SK-N-SH (cell line): ENCODE measurements around the gene SLC25A21. TPM values are rescaled to one million over a fixed set of nuclear protein-coding genes. Genes with fewer than 3 reads are reported as not detected.

Experiments
- CTCF ChIA-PET: fragments of 300-600, 350-600 bp; formaldehyde crosslinking; extraction: SDS; loops from one replicate; lab custom pipeline; 2021; lab: Yijun Ruan, JAX
- POLR2A ChIA-PET: fragments of 350-600 bp; sonication (Branson Sonifier 250); formaldehyde crosslinking; extraction: SDS; loops from one replicate; lab custom pipeline; 2020; ENCODE audit warnings: antibody characterized with exemption, inconsistent platforms; lab: Yijun Ruan, JAX
- DNase-seq: peaks from one replicate; pipeline ENCODE4 v3.0.0; 2012
- H2AFZ ChIP-seq: fragments of 200-600 bp; sonication (generic); 2 replicates; pipeline ENCODE4 v1.8.1; 2016; ENCODE audit warnings: antibody characterized with exemption, mild to moderate bottlenecking, low read depth
- H3F3A ChIP-seq: fragments of 200-600 bp; sonication (generic); replicated peaks from 2 replicates; pipeline ENCODE3; 2016; ENCODE audit warnings: antibody characterized with exemption, mild to moderate bottlenecking; ENCODE audit not compliant: insufficient read depth
- H3K27ac ChIP-seq, 2 experiments: fragments of 200-500 bp in 1 of 2; fragments of 200-600 bp in 1 of 2; sonication (Bioruptor generic) in 1 of 2; sonication (generic), shearing (Covaris generic) in 1 of 2; 2 replicates each; pipeline versions ENCODE4 v1.5.1 to v1.6.1; 2014 to 2016; ENCODE audit warnings: low read depth in 2 of 2, inconsistent platforms in 1 of 2, low read length in 1 of 2, mild to moderate bottlenecking in 1 of 2, mixed read lengths in 1 of 2
- H3K27me3 ChIP-seq: fragments of 200-600 bp; sonication (generic), shearing (Covaris generic); 2 replicates; pipeline ENCODE4 v1.6.1; 2016; ENCODE audit warnings: mixed run types; ENCODE audit not compliant: insufficient read depth
- H3K36me3 ChIP-seq, 2 experiments: fragments of 200-500 bp in 1 of 2; fragments of 200-600 bp in 1 of 2; sonication (Bioruptor generic) in 1 of 2; sonication (generic) in 1 of 2; replicated peaks in 1 of 2; 2 replicates each; pipeline versions ENCODE3 to v1.5.1; 2014 to 2016; ENCODE audit warnings: low read length in 1 of 2, mild to moderate bottlenecking in 1 of 2; ENCODE audit not compliant: insufficient read depth in 2 of 2, control insufficient read depth in 1 of 2
- H3K4me1 ChIP-seq, 2 experiments: fragments of 200-500 bp in 1 of 2; fragments of 200-600 bp in 1 of 2; sonication (Bioruptor generic) in 1 of 2; sonication (generic), shearing (Covaris generic) in 1 of 2; 2 replicates each; pipeline versions ENCODE4 v1.5.1 to v1.6.1; 2014 to 2016; ENCODE audit warnings: low read depth in 1 of 2, low read length in 1 of 2, mixed run types in 1 of 2; ENCODE audit not compliant: insufficient read depth in 2 of 2, control insufficient read depth in 1 of 2
- H3K4me2 ChIP-seq: fragments of 200-600 bp; sonication (generic), shearing (Covaris generic); 2 replicates; pipeline ENCODE4 v1.6.1; 2017; ENCODE audit warnings: mixed run types
- H3K4me3 ChIP-seq, 2 experiments: fragments of 200-500 bp in 1 of 2; fragments of 200-600 bp in 1 of 2; sonication (Bioruptor generic) in 1 of 2; sonication (generic), shearing (Covaris generic) in 1 of 2; 2 replicates each; pipeline versions ENCODE4 v1.5.1 to v1.8.1; 2014 to 2016; ENCODE audit warnings: low read depth in 2 of 2, inconsistent platforms in 1 of 2, low read length in 1 of 2, mild to moderate bottlenecking in 1 of 2, mixed read lengths in 1 of 2, moderate library complexity in 1 of 2
- H3K79me2 ChIP-seq: fragments of 200-600 bp; sonication (generic); 2 replicates; pipeline ENCODE4 v1.8.1; 2017; ENCODE audit warnings: mild to moderate bottlenecking; ENCODE audit not compliant: insufficient read depth
- H3K9ac ChIP-seq: fragments of 200-600 bp; sonication (generic); 2 replicates; pipeline ENCODE4 v1.6.1; 2017; ENCODE audit warnings: mixed run types
- H3K9me2 ChIP-seq: fragments of 200-600 bp; sonication (generic); 2 replicates; pipeline ENCODE4 v1.6.1; 2017; ENCODE audit warnings: mixed run types
- H3K9me3 ChIP-seq: fragments of 200-600 bp; sonication (generic); 2 replicates; pipeline ENCODE4 v1.6.1; 2017; ENCODE audit warnings: mixed run types, mild to moderate bottlenecking, moderate library complexity
- H4K20me1 ChIP-seq: fragments of 200-600 bp; sonication (generic); 2 replicates; pipeline ENCODE4 v1.6.1; 2017; ENCODE audit warnings: mild to moderate bottlenecking, mixed run types; ENCODE audit not compliant: insufficient read depth
- EP300 ChIP-seq, 2 experiments: IDR thresholded peaks; 2 replicates each; pipeline versions ENCODE4 v1.4.0 to v1.6.1; 2012; ENCODE audit warnings: borderline replicate concordance in 1 of 2, low read depth in 1 of 2, low read length in 1 of 2
- EZH2phosphoT487 ChIP-seq: fragments of 200-600 bp; sonication (generic); IDR thresholded peaks from 2 replicates; pipeline ENCODE4 v1.6.1; 2017; ENCODE audit warnings: low read depth, mixed run types, mild to moderate bottlenecking, antibody characterized with exemption, moderate library complexity, borderline replicate concordance
- FOSL2 ChIP-seq: IDR thresholded peaks from 2 replicates; pipeline ENCODE4 v1.4.0; 2012; ENCODE audit warnings: low read depth, mild to moderate bottlenecking, moderate library complexity, borderline replicate concordance
- FOXM1 ChIP-seq: IDR thresholded peaks from 2 replicates; pipeline ENCODE4 v1.4.0; 2012; ENCODE audit warnings: low read depth, mild to moderate bottlenecking
- GABPA ChIP-seq: IDR thresholded peaks from 2 replicates; pipeline ENCODE4 v1.4.0; 2012; ENCODE audit warnings: low read depth, mild to moderate bottlenecking
- GATA2 ChIP-seq: sonication (generic); formaldehyde crosslinking; IDR thresholded peaks from 2 replicates; pipeline ENCODE4 v1.5.0; 2020; ENCODE audit warnings: mild to moderate bottlenecking, missing genetic modification reagents
- MAX ChIP-seq: IDR thresholded peaks from 2 replicates; pipeline ENCODE4 v1.4.0; 2012; ENCODE audit warnings: low read depth
- MEF2A ChIP-seq: IDR thresholded peaks from 2 replicates; pipeline ENCODE4 v1.4.0; 2012; ENCODE audit warnings: low read depth, borderline replicate concordance
- MXI1 ChIP-seq: IDR thresholded peaks from 2 replicates; pipeline ENCODE4 v1.6.1; 2012; ENCODE audit warnings: mild to moderate bottlenecking, low read depth, low read length, improper control_type of control experiment
- NFIC ChIP-seq: IDR thresholded peaks from 2 replicates; pipeline ENCODE4 v1.4.0; 2012; ENCODE audit warnings: borderline replicate concordance
- NRF1 ChIP-seq: IDR thresholded peaks from 2 replicates; pipeline ENCODE4 v1.6.1; 2012; ENCODE audit warnings: low read depth, mild to moderate bottlenecking, low read length
- POLR2AphosphoS5 ChIP-seq: IDR thresholded peaks from 2 replicates; pipeline ENCODE4 v1.6.1; 2012; ENCODE audit warnings: low read depth, low read length
- RCOR1 ChIP-seq: fragments of 150-350 bp; IDR thresholded peaks from 2 replicates; pipeline ENCODE4 v1.6.1; 2017; ENCODE audit warnings: antibody characterized with exemption, low read length
- RFX5 ChIP-seq: IDR thresholded peaks from 2 replicates; pipeline ENCODE4 v1.6.1; 2012; ENCODE audit warnings: mild to moderate bottlenecking, improper control_type of control experiment, low read length
- SMC3 ChIP-seq: IDR thresholded peaks from 2 replicates; pipeline ENCODE4 v1.6.1; 2012; ENCODE audit warnings: low read depth, low read length, improper control_type of control experiment
- TAF1 ChIP-seq: IDR thresholded peaks from 2 replicates; pipeline ENCODE4 v1.6.1; 2012; ENCODE audit warnings: low read depth, mild to moderate bottlenecking, low read length, moderate library complexity, borderline replicate concordance
- TCF12 ChIP-seq: IDR thresholded peaks from 2 replicates; pipeline ENCODE4 v1.4.0; 2012
- TEAD4 ChIP-seq: IDR thresholded peaks from 2 replicates; pipeline ENCODE4 v1.4.0; 2012; ENCODE audit warnings: mild to moderate bottlenecking, borderline replicate concordance; ENCODE audit not compliant: insufficient read depth
- ZBTB33 ChIP-seq: IDR thresholded peaks from 2 replicates; pipeline ENCODE4 v1.4.0; 2012; ENCODE audit warnings: low read depth, borderline replicate concordance
- WGBS: methylation state at CpG from one replicate; pipeline ENCODE4 v1.1.6; 2017; ENCODE audit warnings: low lambda C conversion rate; 5-methylcytosine and 5-hydroxymethylcytosine counted together
- polyA plus RNA-seq, 3 experiments: library from polyadenylated mRNA; depleted of rRNA; stranded (reverse); fragments of >200 nt; gene quantifications; 2 replicates each; pipeline ENCODE4 v1.2.3, GENCODE V29; 2012

Gene SLC25A21
- polyA plus RNA-seq, 1 of the 3 experiments (the other 2 are of a cell fraction): not detected

- Histone ChIP-seq H3K79me2 (no peaks in the 10 kb centered on the region), H3K4me3 (no peak overlapping the region), H3K4me2 (no peak overlapping the region), H3K36me3 (no peaks in the 10 kb centered on the region), H4K20me1 (no peaks in the 10 kb centered on the region), H3F3A (no peaks in the 10 kb centered on the region)
- TF ChIP-seq TCF12 (no peak), POLR2AphosphoS5 (no peak), TEAD4 (no peak), SMC3 (no peak), FOSL2 (no peak), GABPA (no peak), FOXM1 (no peak)
- TF ChIP-seq, all 33 proteins: peak for 0
- WGBS: 49% methylated on average over 5 of the region's 5 CpGs
- DNase-seq: no peak
- ChIA-PET POLR2A (no interaction called here), CTCF (interaction anchor here (0.6 kb wide), 1 partner anchor 156 kb away, joined by 3 read pairs; no protein-coding TSS in a partner anchor)
- Histone ChIP-seq H3K9ac (no peak overlapping the region), H3K4me1 (no peaks in the 10 kb centered on the region), H2AFZ (no peak overlapping the region), H3K9me3 (no peaks in the 10 kb centered on the region), H3K9me2 (no peaks in the 10 kb centered on the region), H3K27ac (no peak overlapping the region), H3K27me3 (no peaks in the 10 kb centered on the region)
Observed at GRCh38 chr14:36948157-36948859, 224.1 kb downstream of the SLC25A21 start.

- no peaks in the 10 kb centered on the region for H3K27me3 ChIP-seq
- no peaks in the 10 kb centered on the region for H3K9me3 ChIP-seq
- POLR2A ChIA-PET: no interaction called here
- no peak overlapping the region for H3K9ac ChIP-seq
- H3K4me3 ChIP-seq: no peak overlapping the region
- no peaks in the 10 kb centered on the region for H3K36me3 ChIP-seq
- H3K79me2 ChIP-seq: no peaks in the 10 kb centered on the region
- H3K9me2 ChIP-seq: no peaks in the 10 kb centered on the region
- 40% methylated on average over 1 of the region's 1 CpG for WGBS
- no peak overlapping the region for H3K4me2 ChIP-seq
- no peaks in the 10 kb centered on the region for H4K20me1 ChIP-seq
- no peak overlapping the region for H2AFZ ChIP-seq
- no peak for DNase-seq
- no peaks in the 10 kb centered on the region for H3K4me1 ChIP-seq
- TF ChIP-seq EZH2phosphoT487 (no peak), NRF1 (no peak), ZBTB33 (no peak), MEF2A (no peak), EP300 (IDR thresholded peaks at IDR 0.05; ENCODE audit: borderline replicate concordance in 1 of 2, low read depth in 1 of 2, low read length in 1 of 2) (no peak), RFX5 (no peak), MAX (no peak), POLR2AphosphoS5 (no peak), GATA2 (CRISPR knock-in tag) (no peak), NFIC (no peak), MXI1 (no peak), GABPA (no peak), FOXM1 (no peak), TCF12 (no peak), TAF1 (no peak), TEAD4 (no peak), RCOR1 (no peak)
- no peak overlapping the region for H3K27ac ChIP-seq
- H3F3A ChIP-seq: no peaks in the 10 kb centered on the region
- CTCF ChIA-PET: no interaction called here
Observed at GRCh38 chr14:36947362-36947761, 225.0 kb downstream of the SLC25A21 start.
